Measurements from ENCODE around the gene METTL25B. TPM values are rescaled to one million over a fixed set of nuclear protein-coding genes. Genes with fewer than 3 reads are reported as not detected.

Gene METTL25B
- total and polyA plus RNA-seq, 2 of the 4 experiments (the other 2 are of a cell fraction): 2.3 to 10.1 TPM

GRCh38 chr1:156755527-156755950 lies 27.3 kb downstream of the METTL25B start:
- no peak overlapping the region for H4K91ac ChIP-seq (ENCODE audit: insufficient read depth, low read depth, low read length)
- in situ Hi-C loops (cut with MboI; ENCODE audit: low sequenced_read_pairs) (no loop called here), intact Hi-C loops (cut with micrococcal nuclease) (no loop called here), dilution Hi-C loops (cut with HindIII; ENCODE audit: low sequenced_read_pairs, unreplicated experiment) (no loop called here)
- H3K9me1 ChIP-seq (ENCODE audit: insufficient read depth, low read length): 0 out of 2 replicates have a peak, but pooled peaks cover 3% of the 10 kb centered on the region
- H2AFZ ChIP-seq (replicated peaks; ENCODE audit: low read length, poor library complexity): no peak overlapping the region
- ChIA-PET POLR2A (ENCODE audit: unreplicated experiment) (no interaction called here), CTCF (no interaction called here)
- H2BK15ac ChIP-seq (ENCODE audit: low read depth, low read length): no peak overlapping the region
- H3K4me3 ChIP-seq (ENCODE audit: insufficient read depth, low read depth, low read length): no peak overlapping the region
- no peak overlapping the region for H3K27ac ChIP-seq (ENCODE audit: insufficient read depth, low read length)
- no peak overlapping the region for H4K8ac ChIP-seq (ENCODE audit: low read depth in 2 of 2, low read length in 2 of 2)
- no peak overlapping the region for H3K18ac ChIP-seq (ENCODE audit: low read depth, low read length)
- H2BK5ac ChIP-seq (ENCODE audit: low read depth, low read length, poor library complexity, severe bottlenecking): no peak overlapping the region
- no TSS peak for BruUV-seq (replicated peaks)
- no peak overlapping the region for H4K5ac ChIP-seq (ENCODE audit: low read depth, low read length)
- H3K9me3 ChIP-seq (ENCODE audit: control insufficient read depth, insufficient read depth, low read length): no peaks in the 10 kb centered on the region
- peak overlapping the region; percentile 39; the same call in 1 of the 2 replicates for H2AK5ac ChIP-seq (ENCODE audit: low read depth, low read length)
- H3K4me2 ChIP-seq (ENCODE audit: low read depth, low read length): no peak overlapping the region
- H3K23ac ChIP-seq (ENCODE audit: low read depth, low read length): no peak overlapping the region
- H3K79me1 ChIP-seq (ENCODE audit: low read depth in 1 of 2, low read length in 2 of 2): peaks cover 10 to 20% of the 10 kb centered on the region in 2 experiments
- no peaks in the 10 kb centered on the region for H3K27me3 ChIP-seq (ENCODE audit: control insufficient read depth, insufficient read depth, low read length)
- no peak for ATAC-seq (ENCODE audit: low read depth)
- peaks cover 4% of the 10 kb centered on the region for H3K4me1 ChIP-seq (ENCODE audit: control insufficient read depth, insufficient read depth, low read length)
- no peak overlapping the region for H3K56ac ChIP-seq (ENCODE audit: extremely low read depth, insufficient read depth, low read length)
- H2BK120ac ChIP-seq (ENCODE audit: low read depth, low read length): no peak overlapping the region
- H3K14ac ChIP-seq (replicated peaks; ENCODE audit: low read depth, low read length): no peak overlapping the region
- DNase-seq: no peak
- WGBS, 2 experiments (ENCODE audit: extremely low coverage in 2 of 2, insufficient read length in 1 of 2): no CpG with 5 or more reads among the region's 5 CpGs
- H2BK20ac ChIP-seq (ENCODE audit: low read depth, low read length): no peak overlapping the region
- H3K4ac ChIP-seq (ENCODE audit: low read depth, low read length): no peak overlapping the region
- H4K20me1 ChIP-seq (ENCODE audit: insufficient read depth, low read length): no peaks in the 10 kb centered on the region
- no peak for TF ChIP-seq MAZ (IDR thresholded peaks at IDR 0.05; ENCODE audit: borderline replicate concordance, low read depth, low read length)
- no peak for TF ChIP-seq CTCF (conservative IDR thresholded peaks at IDR 0.05; ENCODE audit: low read depth, low read length)
- no peak for TF ChIP-seq RFX5 (IDR thresholded peaks at IDR 0.05; ENCODE audit: low read depth, low read length)
- no peak for TF ChIP-seq CHD1 (IDR thresholded peaks at IDR 0.05; ENCODE audit: low read depth, low read length)
- TF ChIP-seq USF2 (IDR thresholded peaks at IDR 0.05; ENCODE audit: low read depth, low read length): no peak
- no peak for TF ChIP-seq ELK1 (IDR thresholded peaks at IDR 0.05; ENCODE audit: borderline replicate concordance, low read depth, low read length)
- no peak overlapping the region for H2AK9ac ChIP-seq (replicated peaks; ENCODE audit: low read depth, low read length, poor library complexity)
- H3K36me3 ChIP-seq (ENCODE audit: control insufficient read depth, insufficient read depth, low read length): no peaks in the 10 kb centered on the region
- no peak overlapping the region for H3K9ac ChIP-seq (ENCODE audit: low read depth, low read length)

Measured in IMR-90 (cell line).